Hepatic stellate cell (primary cell): ENCODE data around the gene PUM1.
"Not testable (repeated sequence)": the region's sequence is repeated elsewhere in the genome, so short reads cannot be mapped to it uniquely, and the experiment has no call there.

Experiments used
- DNase-seq: peaks from one replicate; pipeline ENCODE4 v3.0.0; 2011; ENCODE audit warnings: low spot score

PUM1 gene

DNA sequence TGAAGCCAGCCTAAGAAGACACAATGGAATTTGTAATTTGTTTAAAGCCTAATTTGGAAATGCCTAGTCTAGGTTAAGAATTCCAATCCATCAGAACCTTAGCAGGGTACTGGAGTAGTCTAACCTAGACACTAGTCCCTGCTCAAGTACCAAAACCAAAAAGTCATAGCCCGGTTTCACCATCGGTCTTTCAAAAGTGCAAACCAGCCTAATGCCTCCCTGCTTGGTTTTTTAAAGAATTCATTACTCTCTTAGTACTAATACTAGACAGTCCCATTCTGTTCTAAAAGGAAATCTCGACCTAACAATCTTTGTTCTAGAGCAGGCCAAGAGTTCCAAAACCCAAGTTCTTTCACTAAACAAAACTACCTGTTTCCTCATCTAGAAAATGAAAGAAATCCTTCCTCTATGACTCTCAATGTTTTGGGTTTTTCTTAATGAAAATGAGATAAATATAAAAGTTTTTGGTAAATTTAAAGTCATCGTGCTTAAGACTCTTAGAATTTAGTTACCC, 2.6 kb downstream of the PUM1 start:
- no peak for DNase-seq

DNA sequence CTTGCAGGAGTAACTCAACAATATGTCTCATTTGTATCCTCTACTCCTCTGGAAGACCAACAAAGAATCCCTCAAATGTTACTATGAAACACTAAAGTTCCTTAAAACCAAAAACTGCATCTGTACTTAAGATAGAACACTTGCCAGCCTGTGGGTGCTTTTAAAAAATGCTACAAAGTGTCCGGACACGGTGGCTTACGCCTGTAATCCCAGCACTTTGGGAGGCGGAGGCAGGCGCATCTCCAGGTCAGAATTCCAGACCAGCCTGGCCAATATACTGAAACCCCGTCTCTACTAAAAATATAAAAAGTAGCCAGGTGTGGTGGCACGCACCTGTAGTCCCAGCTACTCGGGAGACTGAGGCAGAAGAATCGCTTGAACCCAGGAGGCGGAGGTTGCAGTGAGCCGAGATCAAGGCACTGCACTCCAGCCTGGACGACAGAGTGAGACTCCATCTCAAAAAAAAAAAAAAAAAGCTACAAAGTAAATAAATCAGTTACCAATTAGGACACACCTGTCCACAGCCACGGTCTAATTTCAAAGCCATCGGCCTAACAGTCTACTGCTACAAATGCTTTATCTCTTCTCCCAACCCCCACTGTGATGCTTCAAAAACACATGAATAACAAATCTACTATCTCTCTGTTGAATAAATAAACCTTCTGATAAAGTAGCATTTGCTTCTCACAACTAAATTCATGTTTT, 3.2 kb downstream of the PUM1 start:
- not testable (repeated sequence) for DNase-seq

DNA sequence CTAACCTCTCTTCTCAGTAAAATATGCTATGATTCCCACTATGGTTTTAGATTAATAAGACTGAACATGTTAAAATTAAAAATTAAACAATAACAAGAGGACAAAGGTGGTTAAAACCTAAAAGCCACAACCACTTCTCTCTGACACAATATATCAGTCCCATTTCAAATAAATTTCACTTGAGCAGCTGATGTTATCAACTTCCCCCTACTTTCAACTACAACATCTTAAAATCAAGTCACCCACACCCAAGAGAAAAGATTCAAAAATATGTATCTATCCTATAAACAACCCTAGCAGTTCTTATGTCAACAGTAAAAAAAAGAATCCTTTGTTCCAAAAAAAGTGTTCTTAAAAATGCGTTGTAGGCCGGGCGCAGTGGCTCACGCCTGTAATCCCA, 7.5 kb downstream of the PUM1 start:
- no peak for DNase-seq

DNA sequence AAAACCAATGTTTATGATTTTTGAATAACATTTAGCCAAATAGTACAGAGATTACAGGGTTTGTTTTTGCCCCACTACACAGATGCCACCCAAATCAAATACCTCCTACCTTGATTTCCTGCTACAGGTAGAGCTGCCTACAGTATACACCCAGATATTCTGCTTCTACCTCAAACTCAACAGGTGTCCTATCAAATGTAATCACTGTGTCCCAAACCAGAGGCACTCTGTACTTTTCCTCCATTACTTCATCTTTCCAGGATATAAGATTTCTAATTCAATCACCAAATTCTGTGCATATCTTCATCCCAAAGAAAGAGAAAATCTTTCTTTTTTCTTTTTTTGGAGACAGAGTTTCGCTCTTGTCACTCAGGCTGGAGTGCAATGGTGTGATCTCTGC, 9.6 kb downstream of the PUM1 start:
- DNase-seq, result no peak

DNA sequence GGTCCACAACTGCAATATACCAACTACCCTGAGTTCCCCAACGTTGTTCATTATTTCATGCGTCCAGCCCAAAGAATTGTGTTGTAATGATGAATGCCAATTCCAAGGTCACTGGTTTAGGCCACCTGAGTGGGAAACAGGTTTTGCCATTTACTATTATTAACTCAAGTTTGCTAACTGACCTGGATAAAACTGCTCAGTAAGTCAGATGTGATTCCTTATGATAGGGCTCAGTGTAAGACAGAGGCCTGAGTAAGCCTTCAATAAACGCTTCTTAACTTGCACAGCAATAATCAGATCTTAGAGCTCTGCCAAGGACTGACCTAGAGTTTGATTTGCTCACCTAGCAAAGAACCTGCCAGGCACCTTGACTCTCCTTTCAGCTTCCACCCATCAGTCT, 10.0 kb downstream of the PUM1 start:
- no peak for DNase-seq

DNA sequence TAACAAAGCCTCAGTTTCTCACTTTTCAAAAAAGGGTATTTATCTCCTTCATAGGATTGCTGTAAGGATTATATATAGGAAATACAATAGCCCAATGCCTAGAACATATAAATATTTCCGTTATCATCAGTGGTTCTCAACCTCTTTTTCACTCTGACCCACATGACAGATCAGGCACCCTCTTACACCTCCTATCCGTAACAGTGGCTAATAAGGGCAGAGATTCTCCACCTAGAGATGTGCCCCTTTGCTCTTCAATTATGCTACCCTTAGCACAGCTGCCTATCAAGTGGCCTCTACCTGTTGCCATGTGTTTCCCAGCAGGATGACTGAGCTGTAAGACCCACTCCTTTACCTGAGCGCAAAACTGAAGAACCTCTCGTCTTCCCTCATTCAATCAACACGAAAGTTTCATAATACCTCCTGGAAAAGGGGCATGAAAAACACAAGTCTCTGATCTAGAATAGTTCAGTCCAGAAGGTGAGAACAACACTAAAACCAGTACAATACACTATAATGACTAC, 10.5 kb downstream of the PUM1 start:
- no peak for DNase-seq

DNA sequence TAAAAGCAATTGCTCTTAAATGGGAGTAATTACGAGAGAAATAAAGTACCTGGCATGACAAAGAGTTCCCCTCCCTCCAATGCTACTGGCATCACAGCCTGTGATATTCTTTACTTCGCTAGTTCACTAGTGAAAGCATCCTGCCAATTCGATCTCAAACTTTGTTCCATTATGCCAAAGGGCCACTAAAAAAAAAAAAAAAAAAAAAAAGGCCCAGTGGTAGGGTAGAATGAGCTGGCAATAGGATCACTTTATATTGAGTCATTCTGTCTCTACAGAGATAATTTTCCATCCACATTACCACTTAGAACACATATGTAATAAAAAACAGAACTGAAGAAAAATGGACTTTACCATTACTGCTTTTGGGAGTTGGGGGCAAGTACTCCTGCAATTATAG, 11.2 kb downstream of the PUM1 start:
- no peak for DNase-seq

DNA sequence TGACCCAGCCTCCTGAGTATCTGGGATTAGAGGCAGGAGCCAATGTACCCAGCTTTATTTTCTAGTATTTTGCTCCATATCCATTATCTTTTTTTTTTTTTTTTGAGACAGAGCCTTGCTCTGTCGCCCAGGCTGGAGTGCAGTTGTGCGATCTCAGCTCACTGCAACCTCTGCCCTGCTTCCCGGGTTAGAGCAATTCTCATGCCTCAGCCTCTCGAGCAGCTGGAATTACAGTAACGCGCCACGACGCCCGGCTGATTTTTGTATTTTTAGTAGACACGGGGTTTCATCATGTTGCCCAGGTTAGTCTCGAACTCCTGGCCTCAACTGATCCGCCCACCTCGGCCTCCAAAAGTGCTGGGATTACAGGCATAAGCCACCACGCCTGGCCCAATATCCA, 12.9 kb downstream of the PUM1 start:
- not testable (repeated sequence) for DNase-seq

DNA sequence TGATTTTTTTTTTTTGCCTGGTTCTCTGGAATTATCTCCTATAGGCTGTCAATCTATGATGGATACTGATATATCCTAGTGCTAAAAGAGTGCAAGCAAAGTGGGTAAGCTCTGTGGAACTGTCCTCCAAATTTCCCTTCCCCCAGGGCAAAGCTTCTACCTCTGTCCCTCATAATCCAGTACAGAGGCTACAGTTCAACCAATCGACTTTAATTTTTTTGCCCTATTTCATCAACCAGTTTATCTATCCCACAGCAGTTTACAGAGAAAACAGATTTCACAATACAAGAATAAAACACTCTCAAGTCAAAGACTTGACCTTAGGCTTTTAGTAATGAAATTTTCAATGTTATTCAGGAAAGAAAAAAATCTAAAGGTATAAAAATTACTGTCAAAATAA, 13.9 kb downstream of the PUM1 start:
- no peak for DNase-seq

DNA sequence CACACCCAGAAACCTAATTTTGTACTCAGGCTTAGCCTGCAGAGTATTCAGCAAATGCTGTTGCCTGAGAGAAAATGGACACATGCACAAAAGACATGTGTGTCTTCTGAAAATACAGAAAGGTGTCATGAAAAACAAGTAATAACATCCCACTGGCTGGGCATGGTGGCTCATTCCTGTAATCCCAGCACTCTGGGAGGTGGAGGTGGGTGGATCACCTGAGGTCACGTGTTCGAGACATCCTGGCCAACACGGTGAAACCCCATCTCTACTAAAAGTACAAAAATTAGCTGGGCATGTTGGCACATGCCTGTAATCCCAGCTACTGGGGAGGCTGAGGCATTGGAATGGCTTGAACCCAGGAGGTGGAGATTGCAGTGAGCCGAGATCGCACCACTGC, 18.0 kb downstream of the PUM1 start:
- DNase-seq, result not testable (repeated sequence)

DNA sequence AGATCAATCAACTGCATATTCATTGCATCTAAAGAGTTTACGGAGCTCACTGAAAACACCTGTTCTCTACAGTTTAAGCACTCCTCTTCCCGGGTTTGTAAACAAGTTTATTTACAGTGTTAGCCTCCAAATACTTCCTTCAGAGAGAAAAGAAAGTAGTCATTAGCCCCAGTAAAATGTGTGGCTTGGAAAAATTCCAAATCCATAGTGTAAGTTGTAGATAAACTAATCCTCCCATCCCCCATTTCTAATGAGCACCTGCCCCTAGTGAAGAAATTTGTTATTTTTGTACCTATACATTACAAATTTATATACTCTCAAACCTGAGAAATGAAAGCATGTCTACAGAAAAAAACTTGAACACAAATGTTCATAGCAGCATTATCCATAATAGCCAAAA, 21.9 kb downstream of the PUM1 start:
- no peak for DNase-seq

DNA sequence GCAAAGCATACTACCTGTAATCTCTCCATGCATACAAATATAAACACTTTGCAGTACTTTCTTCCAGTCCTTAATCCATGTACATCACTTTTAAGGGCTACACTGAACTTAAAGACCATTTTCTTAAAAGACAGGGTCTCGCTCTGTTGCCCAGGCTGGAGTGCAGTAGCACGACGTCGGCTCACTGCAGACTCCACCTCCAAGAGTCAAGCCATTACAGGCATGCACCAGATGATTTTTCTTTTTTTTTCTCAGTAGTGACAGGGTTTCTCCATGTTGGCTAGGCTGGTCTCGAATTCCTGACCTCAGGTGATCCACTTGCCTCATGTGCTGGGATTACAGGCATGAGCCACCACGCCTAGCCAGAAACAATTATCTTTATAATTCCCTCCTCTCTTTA, 22.9 kb downstream of the PUM1 start:
- DNase-seq, result no peak

DNA sequence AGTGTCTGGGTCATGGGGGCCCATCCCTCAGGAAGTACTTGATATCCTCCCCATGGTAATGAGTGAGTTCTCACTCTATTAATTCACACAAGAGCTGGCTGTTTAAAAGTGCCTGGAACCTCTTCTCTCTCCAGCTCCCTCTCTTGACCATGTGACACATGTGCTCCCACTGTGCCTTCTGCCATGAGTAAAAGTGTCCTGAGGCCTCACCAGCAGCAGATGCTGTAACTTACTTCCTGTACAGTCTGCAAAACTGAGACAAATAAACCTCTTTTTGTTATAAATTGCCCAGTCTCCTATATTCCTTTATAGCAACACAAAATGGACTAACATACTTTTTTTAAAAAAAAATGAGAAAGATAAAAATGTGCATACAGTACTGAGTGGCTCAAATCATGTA, 24.0 kb downstream of the PUM1 start:
- no peak for DNase-seq

DNA sequence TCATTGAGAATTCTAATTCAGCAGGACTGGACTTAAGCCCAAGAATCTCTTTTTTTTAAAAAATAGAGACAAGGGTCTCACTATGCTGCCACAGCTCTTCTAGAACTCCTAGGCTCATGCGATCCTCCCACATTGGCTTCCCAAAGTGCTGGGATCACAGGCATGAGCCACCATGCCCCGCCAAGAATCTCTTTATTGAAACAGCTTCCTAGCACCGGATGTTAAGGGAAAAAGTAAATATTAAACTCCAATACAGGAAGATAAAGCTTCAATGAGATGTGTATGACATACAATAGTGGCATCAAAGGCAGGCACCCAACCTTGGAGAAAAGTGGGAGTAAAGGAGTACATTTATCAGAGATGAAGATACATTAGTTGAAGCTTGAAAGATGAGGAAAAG, 25.5 kb downstream of the PUM1 start:
- no peak for DNase-seq

DNA sequence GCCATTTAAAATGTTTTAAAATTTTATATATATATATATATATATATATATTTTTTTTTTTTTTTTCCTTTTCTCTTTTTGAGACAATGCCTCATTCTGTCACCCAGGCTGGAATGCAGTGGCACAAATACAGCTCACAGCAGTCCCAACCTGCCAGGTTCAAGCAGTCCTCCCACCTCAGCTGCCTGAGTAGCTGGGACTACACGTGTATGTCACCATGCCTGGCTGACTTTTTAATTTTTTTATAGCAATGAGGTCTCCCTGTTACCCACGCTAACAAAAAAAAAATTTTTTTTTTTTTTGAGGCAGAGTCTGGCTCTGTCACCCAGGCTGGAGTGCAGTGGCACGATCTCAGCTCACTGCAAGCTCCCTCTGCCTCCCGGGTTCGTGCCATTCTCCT, 26.6 kb downstream of the PUM1 start:
- not testable (repeated sequence) for DNase-seq

DNA sequence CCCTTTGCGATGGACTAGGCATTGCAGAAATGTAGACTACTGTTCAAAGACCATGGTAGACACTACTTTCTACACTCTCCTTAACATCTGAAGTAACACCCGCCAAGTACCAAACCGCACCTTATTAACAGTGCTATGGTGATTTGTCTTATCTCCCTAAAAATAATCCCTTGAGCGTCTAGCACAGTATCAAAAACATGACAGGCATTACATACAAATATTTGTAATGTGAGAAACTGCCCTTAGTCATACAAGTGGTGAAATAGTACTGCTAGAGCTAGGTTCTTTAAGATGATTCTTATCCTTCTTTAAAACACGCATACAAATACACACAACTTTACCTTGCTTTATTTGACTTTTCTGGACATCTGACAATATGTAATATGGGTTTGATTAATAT, 27.2 kb downstream of the PUM1 start:
- peak; percentile 31 for DNase-seq

DNA sequence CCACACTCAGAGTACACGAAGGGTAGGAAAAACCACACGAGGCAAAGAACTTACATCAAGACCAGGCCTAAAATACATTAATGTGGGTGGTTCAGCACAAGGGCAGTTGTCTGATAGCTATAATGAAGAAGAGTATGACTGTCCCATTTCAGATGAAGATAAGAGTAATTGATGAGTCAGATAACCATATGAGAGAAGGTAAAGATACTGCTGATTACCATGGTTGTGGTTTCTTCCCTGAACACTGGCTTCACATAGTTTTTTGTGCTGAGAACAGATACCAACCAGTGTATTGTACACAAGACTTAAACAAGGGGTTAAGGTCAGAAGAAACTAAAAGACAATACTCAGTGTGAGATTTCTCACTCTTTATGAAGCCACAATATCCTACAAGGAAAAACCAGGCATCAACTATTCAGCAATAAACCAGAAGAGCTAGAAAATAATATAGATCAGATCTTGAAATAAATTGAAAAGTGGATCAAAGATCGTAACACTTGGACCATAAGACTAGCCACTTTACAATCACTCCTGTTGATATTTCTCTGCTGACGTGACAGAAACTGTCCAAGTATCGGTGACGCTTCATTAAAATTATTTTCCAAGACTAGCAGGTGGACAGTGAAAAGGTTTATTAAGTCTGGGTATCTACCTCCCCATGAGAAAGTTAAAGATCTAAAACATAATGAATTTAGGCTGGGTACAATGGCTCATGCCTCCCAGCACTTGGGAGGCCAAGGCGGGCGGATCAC, 28.6 kb downstream of the PUM1 start:
- DNase-seq, result no peak

DNA sequence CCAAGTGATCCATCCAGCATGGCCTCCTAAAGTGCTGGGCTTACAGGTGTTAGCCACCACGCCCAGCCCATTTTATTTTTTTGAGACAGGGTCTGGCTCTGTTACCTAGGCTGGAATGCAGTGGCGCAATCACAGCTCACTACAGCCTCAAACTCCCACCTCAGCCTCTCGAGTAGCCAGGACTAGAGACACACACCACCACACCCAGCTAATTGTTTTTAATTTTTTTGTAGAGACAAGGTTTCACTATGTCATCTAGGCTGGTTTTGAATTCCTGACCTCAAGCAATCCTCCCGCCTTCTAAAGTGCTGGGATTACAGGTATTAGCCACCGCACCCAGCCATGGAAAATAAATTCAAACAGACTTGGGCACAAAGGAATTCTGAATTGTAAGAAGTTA, 31.9 kb downstream of the PUM1 start:
- no peak for DNase-seq

DNA sequence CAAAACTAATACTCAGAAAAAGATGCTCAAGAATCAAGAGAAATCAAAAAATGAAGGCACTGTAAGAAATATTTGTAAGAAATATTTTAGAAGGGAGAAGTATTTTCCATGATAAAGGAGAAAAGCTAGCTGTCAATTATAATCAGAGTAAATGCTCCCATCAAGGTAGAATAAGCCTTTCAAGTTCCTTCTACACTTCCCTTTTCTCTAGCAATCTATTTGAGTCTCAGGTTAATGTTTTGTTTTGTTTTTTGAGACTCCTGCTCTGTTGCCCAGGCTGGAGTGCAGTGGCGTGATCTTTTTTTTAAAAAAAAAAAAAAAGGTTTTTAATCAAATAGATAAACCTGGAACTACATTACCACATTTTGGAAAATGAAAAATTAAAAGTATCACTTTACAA, 33.3 kb downstream of the PUM1 start:
- DNase-seq, result no peak

DNA sequence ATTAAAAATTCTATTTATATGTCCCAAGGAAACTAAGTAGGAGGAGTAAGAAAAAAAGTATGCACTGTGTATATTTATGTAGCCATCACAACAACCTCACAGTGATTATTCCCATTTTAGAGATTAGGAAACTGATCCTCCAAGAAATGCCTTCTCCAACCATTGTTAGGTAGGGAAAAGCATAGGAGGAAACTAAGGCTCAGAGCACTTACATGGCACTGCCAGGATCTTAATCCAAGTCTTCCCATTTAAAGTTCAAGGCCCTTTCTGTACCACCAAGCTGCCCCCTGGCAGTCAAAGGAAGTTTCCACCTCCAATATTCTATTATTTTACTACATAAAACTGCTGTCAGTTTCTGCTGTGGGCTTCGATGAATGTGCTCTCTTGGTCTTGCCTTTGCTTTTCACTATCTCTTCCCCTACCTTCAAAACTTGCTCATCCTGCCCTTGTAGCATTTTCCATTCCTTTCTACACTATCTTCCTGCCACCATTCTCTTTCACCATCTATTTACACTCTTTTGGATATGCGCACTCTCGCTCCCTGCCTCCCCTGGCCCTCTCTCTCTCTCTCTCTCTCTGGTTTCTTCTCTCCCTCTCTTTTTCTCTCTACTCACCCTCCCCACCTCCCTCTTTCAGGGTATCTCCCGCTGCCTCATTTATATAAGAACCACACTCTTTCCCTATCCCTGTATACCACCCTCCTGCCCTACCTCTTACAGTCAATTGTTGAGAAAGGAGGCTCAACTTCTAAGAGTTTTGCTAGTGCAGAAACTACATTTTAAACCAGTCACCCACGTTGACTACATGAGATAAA, 34.0 kb downstream of the PUM1 start:
- DNase-seq, result no peak

DNA sequence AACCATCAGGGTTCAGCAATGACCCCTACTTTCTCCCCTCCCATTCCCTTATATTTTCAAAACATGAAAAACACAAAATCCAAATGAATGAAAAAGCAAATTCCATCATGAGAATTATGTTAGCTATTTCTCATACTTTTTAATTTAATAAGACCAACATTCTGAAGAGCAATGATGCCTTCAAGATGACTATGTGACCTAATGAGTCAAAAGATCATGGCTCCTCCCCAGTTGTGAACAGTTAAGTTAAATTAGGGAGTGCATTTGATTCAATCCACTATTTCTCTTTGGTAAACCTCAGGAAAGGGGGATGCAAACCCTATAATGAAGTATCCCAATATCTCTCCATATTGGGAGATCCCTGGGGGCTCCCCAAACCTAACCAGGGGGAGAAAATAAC, 36.5 kb downstream of the PUM1 start:
- peak; percentile 34 for DNase-seq

DNA sequence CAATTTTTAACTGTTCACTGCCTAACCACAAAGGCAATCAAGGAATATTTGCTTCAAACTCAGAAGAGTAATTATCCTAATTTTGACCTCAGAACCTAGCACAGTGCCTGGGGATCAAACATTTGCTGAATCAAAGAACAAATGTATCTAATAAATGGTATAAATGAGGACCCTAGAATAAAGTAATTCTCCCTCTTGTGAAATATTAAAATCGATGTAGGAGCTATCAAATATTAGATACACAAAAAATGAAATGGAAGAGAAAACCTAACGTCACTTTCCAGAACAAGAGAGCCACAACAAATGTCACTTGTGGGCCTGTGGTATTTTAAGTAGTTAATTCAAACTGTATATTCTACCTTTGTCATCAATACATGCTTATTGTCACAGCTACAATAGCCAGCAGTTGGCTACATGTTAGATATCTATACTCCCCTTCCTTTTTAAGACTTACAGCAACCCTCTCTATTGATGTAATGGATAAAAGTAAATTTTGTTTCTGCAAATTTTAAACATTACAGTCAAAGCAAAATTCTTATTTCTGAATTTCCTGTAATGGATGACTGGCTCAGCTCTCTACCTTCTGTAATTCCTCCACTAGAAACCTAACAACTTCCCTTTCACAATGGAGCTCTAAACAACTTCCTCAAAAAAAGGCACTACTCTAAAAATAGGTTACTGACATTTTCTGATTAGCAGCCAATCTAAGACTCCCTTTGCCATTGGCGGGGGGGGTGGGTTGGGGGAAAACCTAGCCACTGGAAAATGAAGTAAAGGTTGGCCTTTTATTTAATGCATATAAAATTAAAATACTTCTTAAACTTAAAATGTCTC, 37.6 kb downstream of the PUM1 start:
- DNase-seq, result no peak
